Activated B cell treated with CpG ODN at 0.5 μM for 24 hours (primary cell): ENCODE data around the gene OXNAD1. TPM values are rescaled to one million over a fixed set of nuclear protein-coding genes. Genes with fewer than 3 reads are reported as not detected.

Experiments
- ATAC-seq: fragments of 200-7000 bp; cut with Tn5 transposase; one replicate; pipeline ENCODE4 v1.10.0; 2021; ENCODE audit warnings: low read depth, mild to moderate bottlenecking, moderate library complexity
- CTCF ChIA-PET: fragments of 350-600 bp; sonication (Branson Sonifier 250); formaldehyde crosslinking; loops from one replicate; lab custom pipeline; 2021; ENCODE audit warnings: antibody characterized with exemption; lab: Charles Lee
- POLR2A ChIA-PET: fragments of 350-600 bp; sonication (Branson Sonifier 250); formaldehyde crosslinking; loops from one replicate; lab custom pipeline; 2021; ENCODE audit warnings: antibody characterized with exemption; lab: Charles Lee
- DNase-seq: peaks from one replicate; pipeline ENCODE4 v3.0.0; 2022
- H3K27ac Mint-ChIP-seq: one replicate; pipeline ENCODE4 v1.8.0; 2020; ENCODE audit warnings: mixed read lengths
- H3K27me3 Mint-ChIP-seq: one replicate; pipeline ENCODE4 v1.8.0; 2021; ENCODE audit warnings: mixed read lengths
- H3K36me3 Mint-ChIP-seq: one replicate; pipeline ENCODE4 v1.8.0; 2021; ENCODE audit warnings: low read depth, mixed read lengths
- H3K4me1 Mint-ChIP-seq: one replicate; pipeline ENCODE4 v1.8.0; 2021; ENCODE audit warnings: mixed read lengths
- H3K4me3 Mint-ChIP-seq: one replicate; pipeline ENCODE4 v1.8.0; 2020; ENCODE audit warnings: mild to moderate bottlenecking, mixed read lengths
- H3K9me3 Mint-ChIP-seq: one replicate; pipeline ENCODE4 v1.8.0; 2020; ENCODE audit warnings: mixed read lengths
- intact Hi-C: fragments of 100-400 bp; cut with micrococcal nuclease; formaldehyde crosslinking; loops from one replicate; pipeline ENCODE4 v1.15.1; 2024
- total RNA-seq: library from RNA; stranded (reverse); gene quantifications from 2 replicates; pipeline ENCODE4 v1.2.3, GENCODE V29; 2022
- TF ChIP-seq, protein P1 (sequence below): fragments of 200-600 bp; IDR thresholded peaks from one replicate; pipeline ENCODE4 v1.8.0; 2022; ENCODE audit warnings: antibody characterized with exemption, mild to moderate bottlenecking

OXNAD1 gene
- total RNA-seq, 1 donor from 2014 or later, result 8.7 TPM

DNA sequence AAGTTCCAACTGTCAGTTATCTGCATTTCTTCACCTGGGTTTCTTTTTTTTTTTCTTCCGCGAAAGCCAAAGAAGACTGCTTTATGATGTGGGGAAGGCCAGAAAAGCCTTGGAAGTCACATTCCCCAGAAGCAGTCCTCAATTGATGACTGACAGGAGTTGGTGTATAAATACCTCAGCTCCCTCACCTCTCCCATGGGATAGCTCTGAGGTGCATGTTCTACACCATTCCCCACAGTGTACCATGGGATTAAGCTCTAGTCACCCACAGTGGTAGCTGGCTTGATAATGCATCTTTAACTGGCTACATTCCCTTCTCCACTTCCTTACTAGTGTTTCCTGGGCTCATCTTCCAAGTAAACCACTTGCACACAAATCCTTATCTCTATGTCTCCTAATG, 30.7 kb upstream of the OXNAD1 start:
- POLR2A ChIA-PET, result no interaction called here
- intact Hi-C loops, result no loop called here
- H3K36me3 Mint-ChIP-seq, result no peaks in the 10 kb centered on the region
- H3K27me3 Mint-ChIP-seq, result peaks cover 6% of the 10 kb centered on the region
- no peak for DNase-seq
- TF ChIP-seq, protein P1, sequence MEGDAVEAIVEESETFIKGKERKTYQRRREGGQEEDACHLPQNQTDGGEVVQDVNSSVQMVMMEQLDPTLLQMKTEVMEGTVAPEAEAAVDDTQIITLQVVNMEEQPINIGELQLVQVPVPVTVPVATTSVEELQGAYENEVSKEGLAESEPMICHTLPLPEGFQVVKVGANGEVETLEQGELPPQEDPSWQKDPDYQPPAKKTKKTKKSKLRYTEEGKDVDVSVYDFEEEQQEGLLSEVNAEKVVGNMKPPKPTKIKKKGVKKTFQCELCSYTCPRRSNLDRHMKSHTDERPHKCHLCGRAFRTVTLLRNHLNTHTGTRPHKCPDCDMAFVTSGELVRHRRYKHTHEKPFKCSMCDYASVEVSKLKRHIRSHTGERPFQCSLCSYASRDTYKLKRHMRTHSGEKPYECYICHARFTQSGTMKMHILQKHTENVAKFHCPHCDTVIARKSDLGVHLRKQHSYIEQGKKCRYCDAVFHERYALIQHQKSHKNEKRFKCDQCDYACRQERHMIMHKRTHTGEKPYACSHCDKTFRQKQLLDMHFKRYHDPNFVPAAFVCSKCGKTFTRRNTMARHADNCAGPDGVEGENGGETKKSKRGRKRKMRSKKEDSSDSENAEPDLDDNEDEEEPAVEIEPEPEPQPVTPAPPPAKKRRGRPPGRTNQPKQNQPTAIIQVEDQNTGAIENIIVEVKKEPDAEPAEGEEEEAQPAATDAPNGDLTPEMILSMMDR, result no peak
- no peak overlapping the region for H3K4me3 Mint-ChIP-seq
- ATAC-seq, result no peak
- CTCF ChIA-PET, result no interaction called here
- H3K4me1 Mint-ChIP-seq, result no peaks in the 10 kb centered on the region
- H3K9me3 Mint-ChIP-seq, result no peaks in the 10 kb centered on the region
- no peak overlapping the region for H3K27ac Mint-ChIP-seq

DNA sequence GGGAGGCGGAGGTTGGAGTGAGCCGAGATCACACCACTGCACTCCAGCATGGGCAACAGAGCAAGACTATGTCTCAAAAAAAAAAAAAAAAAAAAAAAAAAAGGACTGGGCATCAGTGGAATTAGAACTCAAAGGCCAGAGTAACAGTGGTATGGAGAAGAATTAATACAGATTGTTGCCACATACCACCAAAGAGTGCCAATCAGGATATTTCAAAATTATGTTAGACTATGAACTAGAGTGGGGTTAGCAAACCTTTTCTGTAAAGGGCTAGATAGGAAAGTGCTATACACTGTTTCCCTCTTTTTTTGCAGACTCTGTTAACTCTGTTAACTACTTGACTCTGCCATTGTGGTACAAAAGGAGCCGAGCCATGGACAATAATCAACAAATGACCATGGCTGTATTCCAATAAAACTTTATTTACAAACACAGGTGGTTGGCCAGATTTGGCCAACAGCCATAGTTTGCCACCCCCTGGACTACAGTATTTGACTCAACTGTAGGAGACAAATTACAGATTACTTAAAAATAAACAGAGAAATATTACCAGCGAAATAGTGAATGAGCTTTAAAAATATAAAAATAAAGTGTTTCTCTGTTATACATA, 28.9 kb upstream of the OXNAD1 start:
- POLR2A ChIA-PET, result no interaction called here
- no peak overlapping the region for H3K27ac Mint-ChIP-seq
- no peaks in the 10 kb centered on the region for H3K9me3 Mint-ChIP-seq
- intact Hi-C loops, result no loop called here
- TF ChIP-seq, protein P1, result no peak
- DNase-seq, result no peak
- CTCF ChIA-PET, result interaction anchor here (0.9 kb wide), 1 partner anchor 12 kb away, joined by 3 read pairs; no protein-coding TSS in a partner anchor
- no peak for ATAC-seq
- H3K36me3 Mint-ChIP-seq, result no peaks in the 10 kb centered on the region
- no peak overlapping the region for H3K4me3 Mint-ChIP-seq
- peaks cover 6% of the 10 kb centered on the region for H3K27me3 Mint-ChIP-seq
- H3K4me1 Mint-ChIP-seq, result no peaks in the 10 kb centered on the region

DNA sequence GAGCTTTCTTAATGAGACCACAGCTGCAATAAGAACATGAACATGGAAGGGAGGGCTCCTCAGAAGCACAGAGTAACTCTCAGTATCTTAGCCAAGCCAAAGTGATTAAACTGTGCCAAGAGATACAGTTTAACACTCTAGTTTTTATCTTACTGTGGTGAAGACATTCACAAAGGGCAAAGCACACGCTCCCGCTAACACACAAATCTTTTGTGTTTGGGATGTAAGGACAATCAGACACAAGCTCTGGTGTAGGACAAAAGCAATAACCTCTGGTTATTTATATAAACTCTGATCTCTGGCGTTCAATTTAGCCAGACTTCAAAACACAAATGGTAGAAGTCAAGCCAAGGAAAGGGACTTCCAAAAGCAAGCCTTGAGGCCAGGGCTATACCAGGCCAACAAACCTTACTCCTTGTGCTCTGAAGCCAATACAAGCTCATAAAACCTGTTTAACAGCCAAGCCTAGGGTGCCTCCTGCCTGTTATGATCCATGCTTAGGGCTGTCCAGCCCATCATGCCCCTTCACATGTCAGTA, 28.1 kb upstream of the OXNAD1 start:
- H3K27me3 Mint-ChIP-seq, result peaks cover 6% of the 10 kb centered on the region
- no peaks in the 10 kb centered on the region for H3K9me3 Mint-ChIP-seq
- H3K36me3 Mint-ChIP-seq, result no peaks in the 10 kb centered on the region
- no peak for DNase-seq
- intact Hi-C loops, result no loop called here
- ChIA-PET CTCF (interaction anchor here (0.9 kb wide), 1 partner anchor 11 kb away, joined by 3 read pairs; no protein-coding TSS in a partner anchor), POLR2A (no interaction called here)
- H3K4me1 Mint-ChIP-seq, result no peaks in the 10 kb centered on the region
- no peak overlapping the region for H3K4me3 Mint-ChIP-seq
- ATAC-seq, result no peak
- no peak overlapping the region for H3K27ac Mint-ChIP-seq
- TF ChIP-seq, protein P1, result no peak

DNA sequence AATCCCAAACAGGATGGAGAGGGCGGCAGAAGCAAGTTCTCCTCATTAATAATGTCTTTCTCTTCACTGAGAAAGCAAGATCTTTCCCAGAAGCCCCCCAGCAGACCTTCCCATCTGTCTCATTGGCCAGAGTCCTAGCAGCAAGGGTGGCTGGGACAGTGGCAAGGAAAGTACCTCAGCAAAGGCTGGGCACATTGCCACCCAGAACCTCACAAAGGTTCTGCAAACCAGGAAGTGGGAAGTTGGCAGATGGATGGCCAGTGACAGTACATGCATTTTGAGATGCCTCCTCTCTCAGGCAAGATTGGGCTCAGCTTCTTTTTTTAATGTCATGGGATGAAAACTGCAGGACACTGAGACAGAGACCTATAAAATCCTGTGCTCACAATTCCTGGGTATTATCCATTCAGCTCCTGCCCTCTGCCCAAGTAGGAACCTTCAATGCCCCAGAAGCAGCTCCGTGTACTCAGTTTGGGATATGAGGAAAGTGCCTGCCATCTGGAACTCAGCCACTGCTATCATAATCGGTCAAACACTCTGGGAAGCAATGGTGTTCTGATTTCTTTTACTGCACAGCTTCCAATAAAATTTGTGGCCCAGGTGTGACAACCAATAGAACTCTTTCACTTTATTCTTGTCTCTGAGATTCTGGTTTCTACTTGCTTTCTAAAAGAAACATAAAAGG, 25.8 kb upstream of the OXNAD1 start:
- POLR2A ChIA-PET, result no interaction called here
- H3K36me3 Mint-ChIP-seq, result no peaks in the 10 kb centered on the region
- CTCF ChIA-PET, result no interaction called here
- intact Hi-C loops, result no loop called here
- no peaks in the 10 kb centered on the region for H3K4me1 Mint-ChIP-seq
- H3K27ac Mint-ChIP-seq, result no peak overlapping the region
- ATAC-seq (no peak), DNase-seq (no peak)
- peaks cover 5% of the 10 kb centered on the region for H3K27me3 Mint-ChIP-seq
- TF ChIP-seq, protein P1, result no peak
- no peaks in the 10 kb centered on the region for H3K9me3 Mint-ChIP-seq
- no peak overlapping the region for H3K4me3 Mint-ChIP-seq

DNA sequence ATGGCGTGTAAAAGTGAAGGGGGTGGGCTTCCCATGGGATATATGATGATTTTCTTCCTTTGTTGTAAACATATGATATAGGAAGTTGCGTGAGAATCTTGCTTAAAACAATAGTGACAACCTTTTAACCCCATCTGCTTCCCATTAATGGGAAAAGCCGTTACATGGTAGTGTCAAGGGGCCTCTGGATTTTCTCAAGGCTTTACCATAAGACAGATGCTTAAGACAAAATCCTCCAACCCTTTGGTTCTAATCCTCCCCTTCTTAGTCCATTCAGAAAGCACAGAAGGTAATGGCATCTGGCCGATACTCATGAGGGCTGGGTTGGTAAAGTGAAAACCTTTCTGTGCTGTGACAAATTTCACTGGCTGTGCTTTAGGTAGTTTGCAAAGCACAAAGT, 25.2 kb upstream of the OXNAD1 start:
- intact Hi-C loops, result no loop called here
- Mint-ChIP-seq H3K4me1 (no peaks in the 10 kb centered on the region), H3K4me3 (no peak overlapping the region), H3K27me3 (peaks cover 3% of the 10 kb centered on the region), H3K9me3 (no peaks in the 10 kb centered on the region), H3K36me3 (no peaks in the 10 kb centered on the region), H3K27ac (no peak overlapping the region)
- DNase-seq (no peak), ATAC-seq (no peak)
- ChIA-PET CTCF (no interaction called here), POLR2A (no interaction called here)
- TF ChIP-seq, protein P1, result no peak
